ENCODE results near the gene PEDS1. TPM values are rescaled to one million over a fixed set of nuclear protein-coding genes. Genes with fewer than 3 reads are reported as not detected.
"Not testable (repeated sequence)": the region's sequence is repeated elsewhere in the genome, so short reads cannot be mapped to it uniquely, and the experiment has no call there.

PEDS1 gene
- total RNA-seq, 2 donors from 2014 or later, result 26.1 to 30.7 TPM

DNA sequence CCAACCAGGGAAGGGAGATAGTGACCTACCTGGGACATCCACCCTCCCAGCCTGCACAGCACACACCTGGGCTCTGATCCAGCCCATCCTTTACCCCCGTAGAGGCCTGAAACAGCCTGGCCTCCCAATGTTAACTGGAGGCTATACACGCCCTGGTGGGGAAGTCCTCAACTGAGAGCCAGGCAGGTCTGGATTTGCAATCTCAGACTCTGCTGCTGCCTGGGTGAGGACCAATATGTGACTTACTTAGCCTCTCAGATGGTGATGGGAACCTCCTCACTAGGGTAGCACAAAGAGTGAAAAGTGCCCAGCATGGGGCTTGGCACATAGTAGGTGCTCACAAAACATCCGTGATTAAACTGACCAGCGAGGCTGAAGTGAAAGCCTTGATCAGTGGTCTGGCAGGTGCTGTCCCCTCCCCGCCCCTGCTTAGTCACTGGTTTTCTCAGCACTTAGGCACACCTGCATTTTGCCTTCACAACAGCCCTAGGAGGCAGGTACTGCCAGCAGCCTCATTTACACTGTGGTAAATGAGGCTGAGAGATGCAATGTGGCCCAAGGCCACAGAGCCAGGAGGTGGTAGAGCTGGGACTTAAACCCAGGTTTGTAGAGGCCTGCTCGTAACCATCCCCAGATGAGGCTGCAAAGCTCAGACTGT lies 12.4 kb downstream of the PEDS1 start:
- no peak overlapping the region for H3K4me3 ChIP-seq
- H3K9me3 ChIP-seq, result no peaks in the 10 kb centered on the region
- H3K27me3 ChIP-seq, result no peaks in the 10 kb centered on the region
- TF ChIP-seq, protein P1, sequence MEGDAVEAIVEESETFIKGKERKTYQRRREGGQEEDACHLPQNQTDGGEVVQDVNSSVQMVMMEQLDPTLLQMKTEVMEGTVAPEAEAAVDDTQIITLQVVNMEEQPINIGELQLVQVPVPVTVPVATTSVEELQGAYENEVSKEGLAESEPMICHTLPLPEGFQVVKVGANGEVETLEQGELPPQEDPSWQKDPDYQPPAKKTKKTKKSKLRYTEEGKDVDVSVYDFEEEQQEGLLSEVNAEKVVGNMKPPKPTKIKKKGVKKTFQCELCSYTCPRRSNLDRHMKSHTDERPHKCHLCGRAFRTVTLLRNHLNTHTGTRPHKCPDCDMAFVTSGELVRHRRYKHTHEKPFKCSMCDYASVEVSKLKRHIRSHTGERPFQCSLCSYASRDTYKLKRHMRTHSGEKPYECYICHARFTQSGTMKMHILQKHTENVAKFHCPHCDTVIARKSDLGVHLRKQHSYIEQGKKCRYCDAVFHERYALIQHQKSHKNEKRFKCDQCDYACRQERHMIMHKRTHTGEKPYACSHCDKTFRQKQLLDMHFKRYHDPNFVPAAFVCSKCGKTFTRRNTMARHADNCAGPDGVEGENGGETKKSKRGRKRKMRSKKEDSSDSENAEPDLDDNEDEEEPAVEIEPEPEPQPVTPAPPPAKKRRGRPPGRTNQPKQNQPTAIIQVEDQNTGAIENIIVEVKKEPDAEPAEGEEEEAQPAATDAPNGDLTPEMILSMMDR (IDR thresholded peaks at IDR 0.05), result no peak
- peak overlapping the region in 1 of 2 donors; percentile 38 for H3K27ac ChIP-seq
- H3K36me3 ChIP-seq, result peaks cover 28% of the 10 kb centered on the region
- H3K4me1 ChIP-seq, result peaks cover 0 to 59% of the 10 kb centered on the region in 2 donors
- no peak for DNase-seq (ENCODE audit: low spot score)

DNA sequence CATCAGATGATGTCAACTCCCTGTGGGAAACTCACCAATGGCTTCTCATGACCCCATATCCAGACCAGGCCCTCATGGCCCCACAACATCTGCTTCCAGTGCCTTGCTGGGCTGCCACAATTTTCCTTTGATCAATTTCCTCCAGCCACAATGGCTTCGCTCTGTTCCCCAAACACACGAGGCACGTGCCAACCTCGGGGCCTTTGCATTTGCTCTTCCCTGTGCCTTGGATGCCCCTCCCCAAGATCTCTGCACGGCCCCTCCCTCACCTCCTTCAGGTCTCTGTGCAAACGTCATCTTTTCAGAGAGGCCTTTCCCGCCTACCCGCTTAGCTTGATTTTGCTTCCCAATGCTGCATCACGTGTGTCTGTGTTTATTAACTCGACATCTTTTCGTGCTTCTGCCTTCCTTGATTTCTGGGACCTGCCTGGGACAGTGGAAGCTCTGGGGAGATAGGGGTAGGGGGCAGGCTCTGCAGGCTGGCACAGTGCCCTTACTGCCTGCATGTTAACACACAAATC lies 13.1 kb downstream of the PEDS1 start:
- no peaks in the 10 kb centered on the region for H3K9me3 ChIP-seq
- H3K27ac ChIP-seq, result no peak overlapping the region
- H3K4me1 ChIP-seq, result peaks cover 0 to 53% of the 10 kb centered on the region in 2 donors
- H3K27me3 ChIP-seq, result no peaks in the 10 kb centered on the region
- peaks cover 28% of the 10 kb centered on the region for H3K36me3 ChIP-seq
- TF ChIP-seq, protein P1 (IDR thresholded peaks at IDR 0.05), result no peak
- DNase-seq (ENCODE audit: low spot score), result no peak
- no peak overlapping the region for H3K4me3 ChIP-seq

DNA sequence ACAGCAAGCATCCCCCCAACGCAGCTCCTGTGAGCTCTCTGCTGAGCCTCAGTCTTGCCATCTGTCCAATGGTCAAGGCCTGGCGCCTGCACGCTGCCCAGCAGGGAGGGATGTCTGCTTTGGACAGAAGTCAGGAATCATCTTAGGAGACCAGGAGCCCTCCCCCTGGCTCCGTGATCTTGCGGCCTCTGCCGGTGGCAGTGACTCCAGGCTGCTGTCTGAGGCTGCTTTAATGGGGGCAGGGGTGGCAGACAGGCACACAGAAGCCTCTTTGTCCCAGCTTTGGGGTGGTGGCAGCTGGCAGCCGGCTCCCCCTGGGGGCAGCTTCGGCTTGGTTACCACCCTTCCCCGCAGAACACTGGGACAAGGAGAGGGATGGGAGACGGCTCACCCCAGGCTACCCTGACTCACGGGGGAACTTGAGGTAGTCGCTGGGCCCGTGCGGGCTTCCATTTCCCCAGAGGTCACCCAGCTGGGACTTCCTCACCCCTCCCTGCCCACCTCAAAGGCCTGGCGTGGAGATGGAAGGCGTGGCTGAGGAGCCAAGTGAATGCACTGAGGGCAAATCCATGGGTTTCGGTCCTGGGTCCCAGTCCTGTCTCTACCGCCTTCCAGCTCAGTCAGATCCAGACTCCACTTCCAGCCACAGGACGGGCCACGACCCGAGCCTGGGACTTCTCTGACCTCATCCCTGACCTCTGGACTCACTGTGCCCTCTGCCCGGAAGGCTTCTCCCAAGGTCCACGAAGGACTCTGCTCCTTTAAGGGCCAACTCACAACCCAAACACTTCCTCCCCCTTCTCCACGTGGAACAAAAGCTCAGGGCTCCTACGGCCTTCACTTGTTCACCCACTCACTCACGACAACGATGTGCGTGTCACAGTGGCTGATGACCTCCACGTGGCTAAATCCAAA lies 14.8 kb downstream of the PEDS1 start:
- no peak for DNase-seq (ENCODE audit: low spot score)
- Histone ChIP-seq H3K27me3 (no peaks in the 10 kb centered on the region), H3K9me3 (no peaks in the 10 kb centered on the region), H3K36me3 (peaks cover 32% of the 10 kb centered on the region), H3K4me1 (peaks cover 0 to 49% of the 10 kb centered on the region in 2 donors), H3K4me3 (no peak overlapping the region), H3K27ac (peak overlapping the region; percentile 67 to 71)
- TF ChIP-seq, protein P1 (IDR thresholded peaks at IDR 0.05), result no peak

- Histone ChIP-seq H3K4me1 (peaks cover 0 to 54% of the 10 kb centered on the region in 2 donors), H3K36me3 (peaks cover 30% of the 10 kb centered on the region)
Observed at GRCh38 chr20:50138120-50138478, 15.4 kb downstream of the PEDS1 start.

GRCh38 chr20:50137702-50138101 lies 15.8 kb downstream of the PEDS1 start:
- Histone ChIP-seq H3K4me1 (peaks cover 0 to 57% of the 10 kb centered on the region in 2 donors), H3K36me3 (peaks cover 30% of the 10 kb centered on the region), H3K27ac (peak overlapping the region; percentile 67 to 71)
- H3K4me3 ChIP-seq; H3K9me3 ChIP-seq; DNase-seq (ENCODE audit: low spot score); H3K27me3 ChIP-seq: not testable (repeated sequence)

More at GRCh38 chr20:50138120-50138478, 15.4 kb downstream of the PEDS1 start:
- TF ChIP-seq, protein P1 (IDR thresholded peaks at IDR 0.05), result no peak
- H3K27ac ChIP-seq, result peak overlapping the region; percentile 67 to 71
- no peaks in the 10 kb centered on the region for H3K9me3 ChIP-seq
- DNase-seq (ENCODE audit: low spot score), result no peak
- H3K27me3 ChIP-seq, result no peaks in the 10 kb centered on the region
- no peak overlapping the region for H3K4me3 ChIP-seq
